Mucosa of stomach (tissue), 1 donor: Measurements from ENCODE around the gene MCFD2.

Experiments
- H3K27me3 ChIP-seq: one replicate; pipeline ENCODE4 v1.7.0; 2013; ENCODE audit warnings: mild to moderate bottlenecking, low read length; ENCODE audit not compliant: control insufficient read depth, insufficient read depth
- H3K36me3 ChIP-seq: one replicate; pipeline ENCODE4 v1.7.0; 2013; ENCODE audit warnings: low read length; ENCODE audit not compliant: control insufficient read depth, insufficient read depth
- H3K4me1 ChIP-seq: one replicate; pipeline ENCODE4 v1.7.0; 2013; ENCODE audit warnings: mild to moderate bottlenecking, low read length; ENCODE audit not compliant: control insufficient read depth, insufficient read depth
- H3K4me3 ChIP-seq: one replicate; pipeline ENCODE4 v1.7.0; 2013; ENCODE audit warnings: low read length
- H3K9ac ChIP-seq: one replicate; pipeline ENCODE4 v1.7.0; 2013; ENCODE audit warnings: mild to moderate bottlenecking, low read length, moderate library complexity
- H3K9me3 ChIP-seq: one replicate; pipeline ENCODE4 v1.7.0; 2013; ENCODE audit warnings: mild to moderate bottlenecking, low read length, moderate library complexity; ENCODE audit not compliant: control insufficient read depth
- donor health status: Pancreatic carcinoma.

The MCFD2 gene

DNA sequence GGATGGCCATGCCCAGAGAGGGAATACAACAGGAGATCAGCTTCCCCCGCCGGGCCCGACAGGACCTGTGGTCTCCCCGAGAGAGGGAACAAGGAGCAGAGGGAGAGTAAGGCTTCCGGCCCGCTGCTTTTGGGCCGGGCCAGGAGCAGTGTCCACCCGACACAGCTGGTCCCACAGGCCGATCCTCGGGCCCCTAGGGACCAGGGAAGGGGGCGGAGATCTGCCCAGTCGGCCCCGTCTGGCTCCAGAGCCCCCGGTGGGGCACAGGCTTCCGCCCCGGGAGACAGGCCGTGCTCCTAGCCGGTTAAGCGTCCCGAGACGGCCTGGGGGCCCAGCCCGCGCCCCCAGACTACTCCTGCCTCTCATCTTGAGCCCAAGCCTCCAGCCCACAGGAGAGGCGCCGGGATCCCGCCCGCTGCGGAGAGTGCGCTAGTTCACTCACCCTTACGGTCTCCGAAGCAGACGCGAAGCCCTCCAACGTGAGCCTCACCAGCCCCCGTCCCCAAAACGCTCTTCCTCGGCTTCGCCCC is at the start of gene MCFD2:
MCFD2 (minus strand) TSS at position 526 of the 530 bp plus-strand sequence. CDS start 6,635 bp downstream, outside the sequence.
- peak within 1 kb of the TSS; percentile 85 for H3K9ac ChIP-seq
- peak within 1 kb of the TSS; percentile 73 for H3K4me3 ChIP-seq
- peaks cover 21% of the 10 kb centered on the region for H3K4me1 ChIP-seq
- no peaks in the 10 kb centered on the region for H3K9me3 ChIP-seq
- no peaks in the 10 kb centered on the region for H3K36me3 ChIP-seq
- H3K27me3 ChIP-seq = no peaks in the 10 kb centered on the region

GRCh38 chr2:46964835-46965560 is 49.4 kb upstream of the MCFD2 start:
- Histone ChIP-seq H3K4me3 (no peak overlapping the region), H3K9me3 (no peaks in the 10 kb centered on the region), H3K9ac (no peak overlapping the region), H3K4me1 (peaks cover 42% of the 10 kb centered on the region), H3K36me3 (no peaks in the 10 kb centered on the region), H3K27me3 (no peaks in the 10 kb centered on the region)

DNA sequence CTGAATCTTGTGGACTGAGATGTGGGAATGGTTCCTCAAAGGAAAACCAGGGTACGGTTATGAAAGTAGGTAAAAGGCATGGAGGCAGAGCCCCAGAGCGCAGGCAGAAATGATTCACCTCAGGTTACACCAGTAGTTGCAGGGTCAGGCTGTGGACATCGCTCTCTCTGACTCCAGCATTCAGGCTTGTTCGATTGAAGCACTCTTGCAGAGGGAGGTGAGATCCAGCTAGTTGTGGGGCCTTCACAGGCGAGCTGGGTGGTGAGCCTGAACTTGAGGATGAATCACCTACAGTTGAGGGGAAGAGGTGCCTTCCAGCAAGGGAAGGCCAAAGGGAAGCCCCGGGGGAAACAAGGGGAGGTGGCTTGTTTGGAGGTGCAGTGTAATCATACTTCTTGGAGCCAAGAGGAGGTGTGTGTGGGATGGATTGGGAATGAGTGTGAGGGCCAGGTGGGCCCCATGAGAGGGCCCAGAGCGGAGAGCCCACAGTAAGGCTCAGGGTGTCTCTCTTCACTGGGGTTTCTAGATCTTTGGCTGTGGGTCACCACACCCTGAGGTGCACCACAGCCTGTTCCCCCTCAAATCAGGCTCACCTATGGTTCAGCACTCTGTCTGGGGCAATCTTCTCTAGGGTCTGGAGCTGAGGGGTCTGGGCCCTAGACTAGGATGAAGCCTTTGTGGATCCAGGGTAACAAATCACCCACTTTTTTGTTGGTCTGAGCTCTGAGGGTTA is 48.5 kb upstream of the MCFD2 start:
- no peak overlapping the region for H3K4me3 ChIP-seq
- H3K36me3 ChIP-seq = no peaks in the 10 kb centered on the region
- H3K4me1 ChIP-seq = peaks cover 36% of the 10 kb centered on the region
- H3K9me3 ChIP-seq = no peaks in the 10 kb centered on the region
- H3K9ac ChIP-seq = no peak overlapping the region
- no peaks in the 10 kb centered on the region for H3K27me3 ChIP-seq

DNA sequence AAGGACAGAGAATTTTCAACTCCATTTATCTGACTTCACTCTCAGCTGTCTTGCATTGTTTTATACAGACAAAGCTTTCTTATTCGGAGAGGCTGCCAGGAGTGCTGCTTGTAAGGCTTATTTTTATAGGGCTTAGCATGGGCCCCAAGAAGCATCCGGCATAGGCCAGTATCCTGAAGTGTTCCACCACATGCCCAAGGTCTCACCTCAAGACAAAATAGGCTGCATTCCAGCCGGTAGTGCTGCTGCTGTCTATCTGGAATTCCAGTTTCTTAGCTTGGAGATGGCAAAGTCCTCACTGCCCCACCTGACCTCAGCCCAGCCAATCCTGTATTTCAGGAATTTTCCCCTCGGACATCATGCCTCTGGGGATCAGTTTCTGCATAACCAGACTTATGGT is 47.6 kb upstream of the MCFD2 start:
- no peaks in the 10 kb centered on the region for H3K27me3 ChIP-seq
- no peaks in the 10 kb centered on the region for H3K9me3 ChIP-seq
- H3K4me1 ChIP-seq = peaks cover 28% of the 10 kb centered on the region
- H3K4me3 ChIP-seq = no peak overlapping the region
- H3K36me3 ChIP-seq = peaks cover 7% of the 10 kb centered on the region
- no peak overlapping the region for H3K9ac ChIP-seq

GRCh38 chr2:46962751-46963150 is 47.1 kb upstream of the MCFD2 start:
- H3K36me3 ChIP-seq = peaks cover 12% of the 10 kb centered on the region
- H3K4me1 ChIP-seq = peaks cover 23% of the 10 kb centered on the region
- no peak overlapping the region for H3K4me3 ChIP-seq
- no peaks in the 10 kb centered on the region for H3K27me3 ChIP-seq
- no peaks in the 10 kb centered on the region for H3K9me3 ChIP-seq
- H3K9ac ChIP-seq = no peak overlapping the region

DNA sequence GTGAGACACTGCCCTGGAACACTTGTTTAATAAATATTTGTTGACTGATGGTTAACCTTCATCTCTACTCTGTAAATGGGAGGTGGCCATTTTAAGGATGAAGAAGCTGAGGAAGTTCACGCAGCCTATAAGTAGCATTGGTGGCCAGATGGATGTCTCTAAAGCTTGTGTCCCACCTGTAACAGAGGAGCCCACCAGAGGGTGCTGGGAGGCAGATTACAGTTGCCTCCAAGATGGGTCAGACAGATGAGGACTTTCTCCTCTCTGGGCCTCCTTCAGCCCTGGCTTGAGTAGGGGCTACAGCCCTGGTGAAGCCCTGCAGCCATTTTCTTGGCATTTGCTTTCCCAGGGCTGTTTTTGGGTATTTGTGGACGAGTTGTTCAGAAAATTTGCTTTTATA is 45.0 kb upstream of the MCFD2 start:
- H3K4me1 ChIP-seq = peaks cover 36% of the 10 kb centered on the region
- no peak overlapping the region for H3K4me3 ChIP-seq
- H3K9me3 ChIP-seq = no peaks in the 10 kb centered on the region
- no peak overlapping the region for H3K9ac ChIP-seq
- no peaks in the 10 kb centered on the region for H3K27me3 ChIP-seq
- peaks cover 14% of the 10 kb centered on the region for H3K36me3 ChIP-seq

DNA sequence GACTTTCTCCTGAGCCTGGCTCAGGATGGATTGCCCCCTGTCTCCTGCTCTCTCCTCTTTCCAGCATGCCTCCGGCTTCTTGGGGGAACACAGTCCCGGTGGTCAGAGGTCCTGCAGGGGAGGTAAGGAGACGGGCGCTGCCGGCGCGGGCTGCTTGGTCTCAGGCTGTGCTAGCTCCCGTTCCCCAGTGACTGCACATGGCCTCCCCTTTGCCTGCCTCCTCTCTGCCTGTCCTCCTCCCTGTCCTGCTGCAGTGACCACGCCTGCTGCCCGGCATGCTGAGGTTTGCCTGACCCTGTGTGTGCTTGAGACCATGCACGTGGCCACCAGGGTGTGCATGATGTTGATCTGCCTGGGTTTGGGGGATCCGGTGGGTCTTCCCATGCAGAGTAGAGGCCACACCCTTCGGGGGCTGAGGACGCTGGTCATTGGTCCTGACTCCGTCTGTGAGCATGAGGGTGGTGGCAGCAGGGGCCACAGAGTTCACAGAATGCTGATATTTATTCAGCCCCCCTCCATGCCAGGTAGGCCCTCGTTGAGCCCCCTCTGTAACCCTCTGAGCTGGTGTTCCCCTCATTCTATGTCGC is 42.9 kb upstream of the MCFD2 start:
- no peak overlapping the region for H3K9ac ChIP-seq
- H3K4me3 ChIP-seq = no peak overlapping the region
- H3K4me1 ChIP-seq = peaks cover 32% of the 10 kb centered on the region
- peaks cover 14% of the 10 kb centered on the region for H3K36me3 ChIP-seq
- H3K9me3 ChIP-seq = no peaks in the 10 kb centered on the region
- no peaks in the 10 kb centered on the region for H3K27me3 ChIP-seq

DNA sequence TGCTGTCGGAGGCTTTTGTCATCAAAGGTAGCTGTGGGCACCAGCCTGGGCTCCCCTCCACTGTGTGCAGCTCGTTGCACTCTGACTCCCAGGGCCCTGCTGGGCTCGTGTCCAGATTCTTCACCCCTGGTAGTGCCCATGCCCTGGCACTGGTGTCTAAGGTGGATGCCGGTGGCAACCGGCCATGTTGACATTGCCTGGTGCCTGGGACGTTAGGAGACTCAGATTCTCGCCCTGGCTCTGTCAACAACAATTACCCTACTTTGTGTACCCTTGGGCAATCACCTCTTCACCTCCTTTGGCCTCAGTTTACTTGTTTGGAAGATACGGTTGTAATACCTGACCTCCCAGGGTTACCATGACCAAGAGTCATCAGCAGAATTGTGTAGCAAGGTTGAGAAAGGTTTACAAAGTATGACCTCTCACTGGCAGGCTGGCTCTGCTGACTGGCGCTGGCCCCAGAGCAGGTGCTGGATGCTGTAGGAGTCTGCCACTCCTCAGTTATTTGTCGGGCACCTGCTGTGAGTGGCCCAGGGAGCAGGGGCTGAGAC is 41.5 kb upstream of the MCFD2 start:
- no peaks in the 10 kb centered on the region for H3K9me3 ChIP-seq
- no peaks in the 10 kb centered on the region for H3K27me3 ChIP-seq
- peaks cover 14% of the 10 kb centered on the region for H3K36me3 ChIP-seq
- no peak overlapping the region for H3K9ac ChIP-seq
- H3K4me1 ChIP-seq = peaks cover 32% of the 10 kb centered on the region
- H3K4me3 ChIP-seq = no peak overlapping the region

- Histone ChIP-seq H3K9me3 (no peaks in the 10 kb centered on the region), H3K36me3 (peaks cover 16% of the 10 kb centered on the region), H3K4me1 (peaks cover 36% of the 10 kb centered on the region), H3K27me3 (no peaks in the 10 kb centered on the region), H3K9ac (no peak overlapping the region), H3K4me3 (no peak overlapping the region)
Measured at GRCh38 chr2:46955764-46956163, 40.2 kb upstream of the MCFD2 start.

GRCh38 chr2:46954951-46955571 is 39.5 kb upstream of the MCFD2 start:
- peaks cover 36% of the 10 kb centered on the region for H3K4me1 ChIP-seq
- no peak overlapping the region for H3K4me3 ChIP-seq
- no peaks in the 10 kb centered on the region for H3K9me3 ChIP-seq
- peaks cover 16% of the 10 kb centered on the region for H3K36me3 ChIP-seq
- peak overlapping the region; percentile 11 for H3K9ac ChIP-seq
- no peaks in the 10 kb centered on the region for H3K27me3 ChIP-seq

DNA sequence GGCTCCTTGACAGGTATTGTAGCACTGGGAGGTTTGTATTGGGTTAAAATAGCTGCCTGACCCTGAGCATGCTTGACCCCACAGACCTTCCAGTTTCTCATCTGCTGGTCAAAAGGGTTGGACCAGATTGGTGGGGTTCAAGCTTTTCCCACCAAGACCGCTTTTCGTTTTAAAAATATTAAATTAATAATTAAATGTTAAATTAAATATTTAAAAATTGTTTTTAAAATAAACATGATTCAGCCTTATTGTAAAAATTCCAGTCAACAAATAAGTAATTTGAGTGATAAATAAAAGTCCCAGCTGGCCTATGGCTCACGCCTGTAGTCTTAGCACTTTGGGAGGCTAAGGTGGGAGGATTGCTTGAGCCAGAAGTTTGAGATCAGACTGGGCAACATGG is 36.6 kb upstream of the MCFD2 start:
- Histone ChIP-seq H3K36me3 (peaks cover 3% of the 10 kb centered on the region), H3K27me3 (no peaks in the 10 kb centered on the region)

More for the DNA sequence above, 36.6 kb upstream of the MCFD2 start:
- no peak overlapping the region for H3K4me3 ChIP-seq
- H3K9me3 ChIP-seq = no peaks in the 10 kb centered on the region
- peaks cover 31% of the 10 kb centered on the region for H3K4me1 ChIP-seq
- no peak overlapping the region for H3K9ac ChIP-seq
